Placental pericyte (primary cell): ENCODE measurements around the gene RPL21. TPM values are rescaled to one million over a fixed set of nuclear protein-coding genes. Genes with fewer than 3 reads are reported as not detected.

Experiments used
- small RNA-seq: library from RNA; depleted of rRNA; stranded (forward); fragments of <200 nt; gene quantifications from one replicate; pipeline ENCODE3, GENCODE V24; 2012; ENCODE audit warnings: low replicate concordance
- total RNA-seq: library from RNA; depleted of rRNA; stranded (reverse); fragments of >200 nt; gene quantifications from 2 replicates; pipeline ENCODE4 v1.2.3, GENCODE V29; 2012

RPL21 gene
- 393 and 506 TPM in 2 replicates for total RNA-seq

DNA sequence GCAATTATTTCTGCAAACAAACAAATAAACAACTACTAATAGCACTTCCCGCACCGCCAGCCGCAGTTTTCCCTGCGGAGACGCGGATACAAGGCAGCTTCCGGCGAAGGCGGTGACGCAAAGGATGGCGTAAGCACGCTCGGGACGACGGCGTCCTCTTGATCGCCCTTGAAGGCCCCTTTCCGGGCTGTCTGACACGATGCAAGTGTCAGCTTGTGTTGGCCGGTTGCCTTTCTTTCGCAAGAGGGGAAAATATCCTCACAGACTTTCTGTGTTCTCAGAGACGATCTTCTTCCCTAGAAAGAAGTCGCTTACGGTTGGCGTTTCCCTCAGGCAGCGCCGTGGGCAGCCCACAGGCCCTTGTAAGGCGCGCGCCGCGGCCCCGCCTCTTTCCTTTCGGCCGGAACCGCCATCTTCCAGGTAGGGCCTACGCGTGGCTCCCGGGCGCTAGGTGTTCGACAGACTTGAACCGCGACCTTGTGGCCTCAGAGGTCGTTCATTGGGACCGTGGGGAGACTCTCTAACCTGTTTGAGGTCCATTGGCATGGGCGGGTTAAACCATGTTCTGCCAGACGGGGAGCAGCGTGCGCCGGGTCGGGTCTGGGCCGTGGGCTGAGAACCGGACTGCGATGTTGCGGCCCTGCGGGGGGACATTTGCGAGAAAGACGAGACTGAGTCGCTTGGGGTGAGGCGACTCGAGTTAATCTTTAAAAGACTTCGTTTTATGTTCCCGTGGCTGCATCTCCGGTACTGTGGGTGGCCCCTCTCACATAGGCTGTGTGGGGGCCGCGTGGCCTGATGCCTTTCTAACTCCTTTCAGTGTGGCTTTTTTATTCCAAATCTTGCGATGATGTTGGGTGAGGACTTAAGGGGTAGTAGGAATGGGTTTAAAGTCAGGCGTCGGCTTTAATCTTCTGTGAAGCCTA is at the start of gene RPL21:
Gene RPL21, plus strand, starts transcription at position 393 of the 926 bp plus-strand sequence. CDS start 2,219 bp downstream, outside the sequence.

GRCh38 chr13:27270594-27271520 is 19.5 kb downstream of the RPL21 start, which contains the start of gene RASL11A:
TSS of gene RASL11A (plus strand) at chr13:27270830. CDS start at chr13:27270945, 115 bp downstream.

Small RNA genes within 50 kb of the gene (small RNA-seq; reads per million reads assigned to genes)
- gene SNORA27 (not detected), gene SNORD102 (not detected)

Other genes starting within 250 kb of the RPL21 start
- 13.3 and 36.2 TPM in 2 replicates for gene USP12, start 79.7 kb upstream of the RPL21 start, total RNA-seq
- gene RASL11A, start 19.3 kb downstream of the RPL21 start, total RNA-seq: 2.2 and 2.9 TPM in 2 replicates
- gene GTF3A, start 173.1 kb downstream of the RPL21 start, total RNA-seq: 60.0 and 82.5 TPM in 2 replicates
- gene MTIF3, start 199.0 kb downstream of the RPL21 start, total RNA-seq: 30.2 and 49.2 TPM in 2 replicates